ENCODE results near the gene LDHAL6A.

DNA sequence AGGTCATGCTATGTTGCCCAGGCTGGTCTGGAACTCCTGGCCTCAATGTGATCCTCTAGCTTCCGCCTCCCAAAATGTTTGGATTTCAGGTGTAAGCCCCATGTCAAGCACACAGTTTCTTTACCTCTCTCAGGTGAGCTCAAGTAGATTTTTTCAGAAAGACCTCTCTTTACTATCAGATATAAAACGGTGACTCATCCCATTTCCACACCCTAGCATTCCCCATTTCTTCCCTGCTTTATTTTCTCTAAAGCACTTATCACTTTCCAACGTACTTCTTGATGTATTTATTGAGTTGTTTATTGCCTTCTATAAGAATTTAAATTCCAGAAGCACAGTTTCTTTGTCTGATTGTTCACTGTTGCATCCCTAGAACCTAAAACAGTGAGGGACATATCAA, 67.4 kb downstream of the LDHAL6A start:
- TF ChIP-seq CTCF (conservative IDR thresholded peaks at IDR 0.05; ENCODE audit: low read length) (no peak), EZH2phosphoT487 (IDR thresholded peaks at IDR 0.05; ENCODE audit: borderline replicate concordance) (no peak)
